ENCODE data around the gene ERMAP. TPM values are rescaled to one million over a fixed set of nuclear protein-coding genes. Genes with fewer than 3 reads are reported as not detected.

The ERMAP gene
- total RNA-seq, 2 donors from 2014 or later: 9.0 to 13.3 TPM

GRCh38 chr1:42877380-42877779, 60.5 kb downstream of the ERMAP start:
- no peak for DNase-seq
- H3K4me3 ChIP-seq: no peak overlapping the region
- no peak overlapping the region for H3K9ac ChIP-seq (ENCODE audit: low read depth in 2 of 2, low read length in 2 of 2)
- no peaks in the 10 kb centered on the region for H3K36me3 ChIP-seq
- no peaks in the 10 kb centered on the region for H3K27me3 ChIP-seq
- no peaks in the 10 kb centered on the region for H3K4me1 ChIP-seq
- TF ChIP-seq CTCF (IDR thresholded peaks at IDR 0.05): no peak
- no peak overlapping the region for H3K27ac ChIP-seq
- intact Hi-C loops (cut with DNase I): no loop called here
- no peaks in the 10 kb centered on the region for H3K9me3 ChIP-seq

- no peaks in the 10 kb centered on the region for H3K27me3 ChIP-seq
- DNase-seq: no peak
- H3K36me3 ChIP-seq: no peaks in the 10 kb centered on the region
- H3K9me3 ChIP-seq: no peaks in the 10 kb centered on the region
- no peak overlapping the region for H3K27ac ChIP-seq
- H3K4me3 ChIP-seq: no peak overlapping the region
- no peaks in the 10 kb centered on the region for H3K4me1 ChIP-seq
- no peak overlapping the region for H3K9ac ChIP-seq (ENCODE audit: low read depth in 2 of 2, low read length in 2 of 2)
- intact Hi-C loops (cut with DNase I): no loop called here
- no peak for TF ChIP-seq CTCF (IDR thresholded peaks at IDR 0.05)
Observed at GRCh38 chr1:42880384-42880783, 63.5 kb downstream of the ERMAP start.

DNA sequence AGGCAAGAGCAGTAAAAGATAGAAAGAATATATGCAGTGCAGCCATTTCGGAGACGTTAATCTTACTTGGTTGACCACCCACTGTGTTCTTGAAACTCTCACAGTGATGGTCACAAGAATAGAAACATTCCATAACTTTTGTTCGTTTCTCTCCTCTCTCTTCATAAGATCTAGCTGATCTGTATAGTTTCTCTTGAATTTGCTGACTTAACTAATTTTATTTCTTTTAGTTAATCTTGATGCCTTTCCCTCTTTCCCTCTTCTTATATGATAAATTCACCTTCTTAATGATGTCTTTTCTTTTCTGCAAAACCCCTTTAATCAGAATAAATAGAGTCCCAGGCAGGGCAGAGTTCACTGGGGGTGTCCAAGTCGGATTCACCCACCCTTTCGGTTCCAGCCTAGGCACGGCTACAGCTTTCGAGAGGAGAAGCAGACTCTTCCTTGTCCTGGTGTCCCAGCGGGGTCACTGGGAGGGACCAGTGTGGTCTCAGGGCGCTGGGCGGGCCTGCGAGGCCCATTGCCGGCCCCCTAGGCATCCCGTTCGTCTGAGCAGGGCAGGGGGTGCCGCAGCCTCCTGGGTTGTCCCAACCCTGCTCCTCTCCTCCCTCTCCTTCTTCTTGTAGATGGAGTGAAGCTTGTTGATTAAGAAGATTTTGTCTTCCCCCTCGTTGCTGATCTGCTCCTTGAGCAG, 69.3 kb downstream of the ERMAP start:
- H3K4me1 ChIP-seq: no peaks in the 10 kb centered on the region
- no peaks in the 10 kb centered on the region for H3K9me3 ChIP-seq
- TF ChIP-seq CTCF (IDR thresholded peaks at IDR 0.05): no peak
- H3K27ac ChIP-seq: no peak overlapping the region
- H3K27me3 ChIP-seq: no peaks in the 10 kb centered on the region
- intact Hi-C loops (cut with DNase I): no loop called here
- no peak overlapping the region for H3K4me3 ChIP-seq
- H3K9ac ChIP-seq (ENCODE audit: low read depth in 2 of 2, low read length in 2 of 2): no peak overlapping the region
- no peaks in the 10 kb centered on the region for H3K36me3 ChIP-seq
- no peak for DNase-seq

GRCh38 chr1:42886800-42887199, 69.9 kb downstream of the ERMAP start:
- intact Hi-C loops (cut with DNase I): no loop called here
- no peak for DNase-seq

GRCh38 chr1:42887366-42887765, 70.4 kb downstream of the ERMAP start:
- no peak for DNase-seq
- no peaks in the 10 kb centered on the region for H3K9me3 ChIP-seq
- TF ChIP-seq CTCF (IDR thresholded peaks at IDR 0.05): no peak
- H3K36me3 ChIP-seq: no peaks in the 10 kb centered on the region
- no peak overlapping the region for H3K9ac ChIP-seq (ENCODE audit: low read depth in 2 of 2, low read length in 2 of 2)
- no peak overlapping the region for H3K4me3 ChIP-seq
- no peaks in the 10 kb centered on the region for H3K27me3 ChIP-seq
- no peaks in the 10 kb centered on the region for H3K4me1 ChIP-seq
- intact Hi-C loops (cut with DNase I): no loop called here
- no peak overlapping the region for H3K27ac ChIP-seq

More at GRCh38 chr1:42886800-42887199, 69.9 kb downstream of the ERMAP start:
- Histone ChIP-seq H3K9me3 (no peaks in the 10 kb centered on the region), H3K4me1 (no peaks in the 10 kb centered on the region), H3K4me3 (no peak overlapping the region), H3K27me3 (no peaks in the 10 kb centered on the region), H3K27ac (no peak overlapping the region), H3K9ac (ENCODE audit: low read depth in 2 of 2, low read length in 2 of 2) (no peak overlapping the region), H3K36me3 (no peaks in the 10 kb centered on the region)
- no peak for TF ChIP-seq CTCF (IDR thresholded peaks at IDR 0.05)

Measured in colonic mucosa (tissue), 4 donors.